Measurements from ENCODE around the gene TFF1.

Gene TFF1

DNA sequence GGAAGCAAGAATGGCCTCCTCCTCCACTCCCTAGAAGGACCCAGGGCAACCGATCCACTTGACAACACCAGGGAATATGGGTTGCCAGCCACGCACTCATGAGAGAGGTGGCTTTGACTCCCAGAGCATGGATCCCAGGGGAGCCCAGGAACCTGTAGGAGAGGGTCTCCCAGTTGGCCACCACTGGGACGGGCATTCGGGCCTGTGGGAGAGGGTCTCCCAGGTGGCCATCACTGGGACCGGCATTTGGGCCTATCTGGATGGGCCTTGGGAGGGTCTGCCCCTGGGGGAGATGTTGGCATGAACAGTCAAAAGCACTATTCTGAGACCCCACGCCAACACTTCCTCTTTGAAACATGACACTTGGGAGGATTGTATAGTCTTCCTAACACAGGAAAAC, 565 bp downstream of the TFF1 start:
- no peak overlapping the region for H3K4me3 ChIP-seq (ENCODE audit: control insufficient read depth, low read depth, low read length)
- no peak for DNase-seq (ENCODE audit: low read depth)
- TF ChIP-seq, protein P1, sequence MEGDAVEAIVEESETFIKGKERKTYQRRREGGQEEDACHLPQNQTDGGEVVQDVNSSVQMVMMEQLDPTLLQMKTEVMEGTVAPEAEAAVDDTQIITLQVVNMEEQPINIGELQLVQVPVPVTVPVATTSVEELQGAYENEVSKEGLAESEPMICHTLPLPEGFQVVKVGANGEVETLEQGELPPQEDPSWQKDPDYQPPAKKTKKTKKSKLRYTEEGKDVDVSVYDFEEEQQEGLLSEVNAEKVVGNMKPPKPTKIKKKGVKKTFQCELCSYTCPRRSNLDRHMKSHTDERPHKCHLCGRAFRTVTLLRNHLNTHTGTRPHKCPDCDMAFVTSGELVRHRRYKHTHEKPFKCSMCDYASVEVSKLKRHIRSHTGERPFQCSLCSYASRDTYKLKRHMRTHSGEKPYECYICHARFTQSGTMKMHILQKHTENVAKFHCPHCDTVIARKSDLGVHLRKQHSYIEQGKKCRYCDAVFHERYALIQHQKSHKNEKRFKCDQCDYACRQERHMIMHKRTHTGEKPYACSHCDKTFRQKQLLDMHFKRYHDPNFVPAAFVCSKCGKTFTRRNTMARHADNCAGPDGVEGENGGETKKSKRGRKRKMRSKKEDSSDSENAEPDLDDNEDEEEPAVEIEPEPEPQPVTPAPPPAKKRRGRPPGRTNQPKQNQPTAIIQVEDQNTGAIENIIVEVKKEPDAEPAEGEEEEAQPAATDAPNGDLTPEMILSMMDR (conservative IDR thresholded peaks at IDR 0.05; ENCODE audit: control insufficient read depth, insufficient read depth, low read depth, low read length) = no peak

DNA sequence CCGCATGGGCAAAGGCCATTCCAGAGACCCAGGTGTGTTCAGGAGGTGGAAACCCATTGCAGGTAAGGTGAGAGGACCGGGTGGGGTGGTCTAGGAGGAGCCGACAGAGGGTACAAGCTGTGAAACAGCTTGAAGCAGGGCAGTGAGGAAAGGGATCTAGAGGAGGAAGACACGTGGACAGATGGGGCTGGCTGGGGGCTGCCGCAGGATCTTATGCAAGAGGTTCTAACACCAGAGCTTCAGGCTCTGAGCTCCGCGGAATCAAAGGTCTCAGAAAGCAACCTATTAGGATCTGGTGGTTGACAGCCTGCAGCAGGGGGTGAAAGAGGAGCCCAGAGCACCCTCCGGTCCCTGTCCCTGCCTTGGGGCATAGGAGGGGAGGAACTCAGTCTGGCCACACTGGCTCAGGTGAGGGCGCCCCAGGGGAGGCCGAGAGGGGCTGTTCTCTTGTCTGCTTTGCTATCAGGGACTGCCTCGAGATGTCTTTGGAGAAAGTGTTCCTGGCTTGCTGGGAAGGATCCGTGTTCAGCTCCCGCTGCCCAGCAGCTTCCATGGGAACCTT, 1.9 kb downstream of the TFF1 start:
- H3K4me3 ChIP-seq (ENCODE audit: control insufficient read depth, low read depth, low read length) = no peak overlapping the region
- no peak for DNase-seq (ENCODE audit: low read depth)
- TF ChIP-seq, protein P1 (conservative IDR thresholded peaks at IDR 0.05; ENCODE audit: control insufficient read depth, insufficient read depth, low read depth, low read length) = no peak

DNA sequence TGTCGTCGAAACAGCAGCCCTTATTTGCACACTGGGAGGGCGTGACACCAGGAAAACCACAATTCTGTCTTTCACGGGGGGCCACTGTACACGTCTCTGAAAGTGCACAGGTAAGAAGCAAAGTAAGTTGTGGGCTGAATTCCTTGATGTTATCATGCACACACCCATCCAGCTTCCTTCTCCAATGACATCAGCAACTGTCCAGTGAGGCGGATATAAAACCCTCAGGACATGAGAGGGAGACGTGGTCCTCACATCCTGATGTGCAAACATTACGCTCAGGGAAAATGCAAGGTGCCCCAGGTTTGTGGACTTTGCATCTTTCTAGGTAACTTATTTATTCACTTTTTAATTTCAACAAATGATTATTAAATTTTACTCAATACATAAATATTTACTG, 3.0 kb downstream of the TFF1 start:
- H3K4me3 ChIP-seq (ENCODE audit: control insufficient read depth, low read depth, low read length) = no peak overlapping the region
- TF ChIP-seq, protein P1 (conservative IDR thresholded peaks at IDR 0.05; ENCODE audit: control insufficient read depth, insufficient read depth, low read depth, low read length) = no peak
- DNase-seq (ENCODE audit: low read depth) = no peak

DNA sequence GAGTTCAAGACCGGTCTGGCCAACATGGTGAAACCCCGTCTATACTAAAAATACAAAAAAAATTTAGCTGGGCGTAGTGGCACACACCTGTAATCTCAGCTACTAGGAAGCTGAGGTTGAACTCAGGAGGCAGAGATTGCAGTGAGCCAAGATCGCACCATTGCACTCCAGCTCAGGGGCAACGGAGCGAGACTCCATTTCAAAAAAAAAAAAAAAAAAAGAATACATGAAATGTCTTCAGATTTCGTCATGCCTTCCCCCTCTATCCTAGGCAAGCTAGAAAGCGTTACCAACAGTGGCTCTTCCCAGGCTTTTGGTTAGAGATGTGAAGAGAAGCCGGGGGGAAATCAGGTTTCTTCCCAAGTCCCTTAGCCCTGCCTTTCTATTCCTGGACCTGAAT, 3.6 kb downstream of the TFF1 start:
- no peak overlapping the region for H3K4me3 ChIP-seq (ENCODE audit: control insufficient read depth, low read depth, low read length)
- TF ChIP-seq, protein P1 (conservative IDR thresholded peaks at IDR 0.05; ENCODE audit: control insufficient read depth, insufficient read depth, low read depth, low read length) = no peak
- DNase-seq (ENCODE audit: low read depth) = no peak

DNA sequence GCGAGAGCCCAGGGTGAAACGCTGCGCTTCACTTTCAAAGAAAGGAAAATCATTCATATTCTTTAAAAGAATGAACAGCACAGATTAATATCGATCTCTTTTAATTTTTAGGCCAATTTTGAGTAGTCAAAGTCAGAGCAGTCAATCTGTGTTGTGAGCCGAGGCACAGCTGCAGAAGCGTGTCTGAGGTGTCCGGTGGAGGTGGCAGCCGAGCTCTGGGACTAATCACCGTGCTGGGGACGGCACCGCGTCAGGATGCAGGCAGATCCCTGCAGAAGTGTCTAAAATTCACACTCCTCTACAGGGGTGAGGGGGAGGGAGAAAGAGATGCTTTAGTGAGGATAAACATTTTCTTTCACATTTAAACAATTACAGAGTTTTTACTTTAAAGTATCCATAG, 4.1 kb downstream of the TFF1 start:
- H3K4me3 ChIP-seq (ENCODE audit: control insufficient read depth, low read depth, low read length) = no peak overlapping the region
- TF ChIP-seq, protein P1 (conservative IDR thresholded peaks at IDR 0.05; ENCODE audit: control insufficient read depth, insufficient read depth, low read depth, low read length) = no peak
- no peak for DNase-seq (ENCODE audit: low read depth)

DNA sequence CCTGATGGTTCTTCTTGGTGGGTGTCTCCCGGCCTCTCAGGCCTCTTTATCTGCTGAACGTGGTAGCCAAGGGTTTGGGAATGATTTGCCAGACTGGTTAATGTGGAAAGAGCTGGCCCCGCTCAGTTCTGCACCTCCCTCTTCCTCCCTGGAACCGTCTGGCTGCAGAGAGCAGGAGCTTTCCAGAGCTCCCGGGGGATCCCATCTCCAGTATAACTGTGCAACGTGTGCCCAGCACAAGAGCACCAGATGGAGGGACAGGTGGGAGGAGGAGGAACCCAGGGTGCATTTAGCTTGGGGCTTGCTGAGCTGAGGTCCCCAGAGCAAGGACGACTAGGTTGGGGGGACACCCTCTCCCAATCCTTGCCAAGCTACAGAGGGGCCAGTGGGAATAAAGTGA, 5.0 kb downstream of the TFF1 start:
- no peak overlapping the region for H3K4me3 ChIP-seq (ENCODE audit: control insufficient read depth, low read depth, low read length)
- no peak for DNase-seq (ENCODE audit: low read depth)
- TF ChIP-seq, protein P1 (conservative IDR thresholded peaks at IDR 0.05; ENCODE audit: control insufficient read depth, insufficient read depth, low read depth, low read length) = no peak

DNA sequence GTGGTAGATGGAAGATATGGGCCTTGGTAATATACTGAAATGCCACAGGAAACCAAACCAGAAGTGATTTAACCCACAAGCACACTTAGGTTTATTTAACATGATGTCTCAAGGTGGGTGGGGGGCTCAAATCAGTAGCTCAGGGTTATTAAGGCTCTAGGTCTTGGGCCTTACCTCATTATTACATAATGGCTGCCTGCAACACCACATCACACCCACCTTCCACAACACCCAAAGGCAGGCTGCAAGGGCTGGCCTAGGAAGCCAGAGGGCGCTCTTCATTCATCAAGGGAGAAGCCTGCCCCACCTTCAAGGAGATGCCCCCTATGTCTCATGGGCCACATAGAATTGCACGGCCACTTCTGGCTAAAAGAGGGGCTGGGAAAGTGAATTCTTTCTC, 6.0 kb downstream of the TFF1 start:
- H3K4me3 ChIP-seq (ENCODE audit: control insufficient read depth, low read depth, low read length) = no peak overlapping the region
- DNase-seq (ENCODE audit: low read depth) = no peak
- TF ChIP-seq, protein P1 (conservative IDR thresholded peaks at IDR 0.05; ENCODE audit: control insufficient read depth, insufficient read depth, low read depth, low read length) = peak; percentile 3
